ENCODE results near the gene GALK2. TPM values are rescaled to one million over a fixed set of nuclear protein-coding genes. Genes with fewer than 3 reads are reported as not detected.

The GALK2 gene
- total and polyA plus RNA-seq, 2 of the 8 experiments (the other 6 are each of a cell fraction or from before 2014, with no cell fraction given), result 8.7 to 16.1 TPM

DNA sequence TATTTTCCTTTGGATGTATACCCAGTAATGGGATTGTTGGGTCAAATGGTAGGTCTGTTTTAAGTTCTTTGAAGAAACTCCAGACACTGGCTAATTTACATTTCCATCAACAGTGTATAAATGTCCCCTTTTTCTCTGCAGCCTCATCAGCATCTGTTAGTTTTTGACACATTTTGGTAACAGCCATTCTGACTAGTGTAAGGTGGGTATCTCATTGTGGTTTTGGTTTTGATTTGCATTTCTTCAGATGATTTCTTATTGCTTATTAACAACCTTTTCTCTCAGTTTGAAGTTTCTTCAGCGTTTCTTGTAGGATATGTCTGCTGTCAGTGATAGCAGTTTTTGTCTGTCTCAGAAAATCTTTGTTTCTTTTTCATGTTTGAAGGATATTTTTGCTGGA, 15.4 kb downstream of the GALK2 start:
- Histone ChIP-seq H3K18ac (ENCODE audit: extremely low read depth, low read length) (no peak overlapping the region), H2AK5ac (ENCODE audit: low read depth, low read length) (no peak overlapping the region), H2BK12ac (ENCODE audit: low read depth, low read length) (no peak overlapping the region), H3K4me2 (ENCODE audit: insufficient read depth in 1 of 2, low read depth in 2 of 2, low read length in 2 of 2) (no peak overlapping the region), H3K36me3 (ENCODE audit: control insufficient read depth in 2 of 4, insufficient read depth in 4 of 4, low read length in 3 of 4) (no peaks in the 10 kb centered on the region), H2BK5ac (ENCODE audit: low read depth, low read length) (no peak overlapping the region), H3K4me3 (ENCODE audit: extremely low read depth in 1 of 4, insufficient read depth in 2 of 4, low read depth in 3 of 4, low read length in 4 of 4) (no peak overlapping the region), H2BK20ac (ENCODE audit: low read length) (no peak overlapping the region), H4K91ac (replicated peaks; ENCODE audit: insufficient read length, low read length) (no peak overlapping the region), H2BK15ac (ENCODE audit: low read length) (no peak overlapping the region), H3K4ac (replicated peaks; ENCODE audit: insufficient read length, low read depth, low read length) (no peak overlapping the region), H2BK120ac (replicated peaks; ENCODE audit: low read depth, low read length) (no peak overlapping the region), H3K23ac (ENCODE audit: insufficient read length) (no peak overlapping the region), H2AFZ (ENCODE audit: low read length) (no peak overlapping the region), H4K20me1 (replicated peaks in 1 of 2; ENCODE audit: control insufficient read depth in 1 of 2, insufficient read depth in 2 of 2, low read length in 2 of 2) (no peaks in the 10 kb centered on the region), H3K56ac (replicated peaks; ENCODE audit: insufficient read length, low read depth, low read length) (no peak overlapping the region), H3K79me2 (ENCODE audit: control insufficient read depth in 1 of 2, insufficient read depth in 2 of 2, low read length in 2 of 2) (peaks cover 0 to 20% of the 10 kb centered on the region in 2 experiments; a peak in 1 of 4 replicates), H3K9me3 (ENCODE audit: insufficient read depth in 2 of 2, low read depth in 1 of 2, low read length in 1 of 2) (no peaks in the 10 kb centered on the region), H3K27ac (ENCODE audit: low read depth, low read length) (no peak overlapping the region), H3K14ac (ENCODE audit: insufficient read length) (no peak overlapping the region), H3K79me1 (ENCODE audit: low read depth, low read length) (no peaks in the 10 kb centered on the region), H4K5ac (ENCODE audit: insufficient read length, low read depth, low read length) (no peak overlapping the region), H4K8ac (ENCODE audit: extremely low read depth, insufficient read depth, low read length) (no peak overlapping the region), H3K9ac (replicated peaks in 1 of 4; ENCODE audit: extremely low read depth in 1 of 4, low read depth in 3 of 4, low read length in 3 of 4) (no peak overlapping the region), H3K23me2 (ENCODE audit: low read depth, low read length) (no peaks in the 10 kb centered on the region), H3K4me1 (replicated peaks in 1 of 4; ENCODE audit: control insufficient read depth in 3 of 4, insufficient read depth in 4 of 4, low read length in 3 of 4) (peaks cover 4 to 9% (median 8%) of the 10 kb centered on the region in 4 experiments; a peak in 6 of 7 replicates), H3K27me3 (replicated peaks in 1 of 4; ENCODE audit: control insufficient read depth in 3 of 4, extremely low read depth in 1 of 4, insufficient read depth in 3 of 4, low read length in 3 of 4) (no peaks in the 10 kb centered on the region)
- WGBS, 2 experiments (ENCODE audit: extremely low coverage in 1 of 2, insufficient coverage in 1 of 2, insufficient read length in 1 of 2, insufficient replicate concordance in 2 of 2, low coverage in 1 of 2, low lambda C conversion rate in 2 of 2, missing lambda C conversion rate in 1 of 2), result 69% methylated on average over 1 of the region's 1 CpG; no CpG with 5 or more reads in 1 of the 2 experiments
- DNase-seq (ENCODE audit: low read depth in 1 of 2, low spot score in 2 of 2) (no peak), FAIRE-seq (no peak)
- POLR2A ChIA-PET (ENCODE audit: partially characterized antibody), result interaction anchor here (0.7 kb wide), 1 partner anchor 13 kb away, joined by 3 read pairs; no protein-coding TSS in a partner anchor
- TF ChIP-seq SIN3A (conservative IDR thresholded peaks at IDR 0.05 in 1 of 2, IDR thresholded peaks at IDR 0.05 in 1 of 2; ENCODE audit: low read depth in 1 of 2, low read length in 2 of 2), result no peak
- no peak for TF ChIP-seq RAD21 (IDR thresholded peaks at IDR 0.05 in 1 of 2, conservative IDR thresholded peaks at IDR 0.05 in 1 of 2; ENCODE audit: low read depth in 2 of 2, low read length in 2 of 2)
- TF ChIP-seq EP300 (IDR thresholded peaks at IDR 0.05; ENCODE audit: borderline replicate concordance in 1 of 2, low read depth in 2 of 2, low read length in 2 of 2), result no peak
- no peak for TF ChIP-seq SRF (IDR thresholded peaks at IDR 0.05; ENCODE audit: low read depth, low read length)
- no peak for TF ChIP-seq RFX5 (IDR thresholded peaks at IDR 0.05; ENCODE audit: borderline replicate concordance, low read depth, low read length)
- TF ChIP-seq SIRT6 (IDR thresholded peaks at IDR 0.05; ENCODE audit: low read length), result no peak
- no peak for TF ChIP-seq SAP30 (IDR thresholded peaks at IDR 0.05; ENCODE audit: insufficient read depth, insufficient replicate concordance, low read length)
- CTCF ChIA-PET (ENCODE audit: partially characterized antibody), result interaction anchor here (0.6 kb wide), 1 partner anchor 59 kb away, joined by 3 read pairs; no protein-coding TSS in a partner anchor

All from H1 (cell line).